Umbilical cord (tissue), 2 donors: ENCODE measurements around the gene KIF21A. TPM values are rescaled to one million over a fixed set of nuclear protein-coding genes. Genes with fewer than 3 reads are reported as not detected.
A peak's percentile ranks its signal among the peaks of the same experiment; 100 is the strongest.
"Not testable (repeated sequence)": the region's sequence is repeated elsewhere in the genome, so short reads cannot be mapped to it uniquely, and the experiment has no call there.

Experiments
- DNase-seq: peaks from one replicate; pipeline ENCODE4 v3.0.0-alpha.2; 2015; ENCODE audit warnings: low spot score
- total RNA-seq: library from RNA; depleted of rRNA; stranded (reverse); fragments of >200 nt; gene quantifications from one replicate; pipeline ENCODE4 v1.2.3, GENCODE V29; 2014; ENCODE audit warnings: low replicate concordance; ENCODE audit not compliant: insufficient read depth

Gene KIF21A
- total RNA-seq, 1 donor from 2014 or later, result 6.7 TPM

- no peak for DNase-seq
Measured at GRCh38 chr12:39343665-39344064, 99.3 kb downstream of the KIF21A start.

GRCh38 chr12:39341761-39342160 is 101.2 kb downstream of the KIF21A start:
- DNase-seq, result no peak

GRCh38 chr12:39341179-39341578 is 101.7 kb downstream of the KIF21A start:
- no peak for DNase-seq

GRCh38 chr12:39332661-39333175 is 110.2 kb downstream of the KIF21A start:
- DNase-seq, result no peak

- DNase-seq, result no peak
Measured at GRCh38 chr12:39331539-39332261, 111.2 kb downstream of the KIF21A start.

GRCh38 chr12:39329876-39330275 is 113.0 kb downstream of the KIF21A start:
- no peak for DNase-seq

GRCh38 chr12:39329018-39329417 is 113.9 kb downstream of the KIF21A start:
- no peak for DNase-seq

- no peak for DNase-seq
Measured at GRCh38 chr12:39327965-39328364, 115.0 kb downstream of the KIF21A start.

GRCh38 chr12:39327510-39327909 is 115.4 kb downstream of the KIF21A start:
- peak; percentile 65 for DNase-seq

- DNase-seq, result no peak
Measured at GRCh38 chr12:39319180-39319579, 123.7 kb downstream of the KIF21A start.

- no peak for DNase-seq
Measured at GRCh38 chr12:39314547-39314946, 128.4 kb downstream of the KIF21A start.

GRCh38 chr12:39309516-39309915 is 133.4 kb downstream of the KIF21A start:
- DNase-seq, result no peak

- DNase-seq, result no peak
Measured at GRCh38 chr12:39301422-39301821, 141.5 kb downstream of the KIF21A start.

GRCh38 chr12:39300799-39301198 is 142.1 kb downstream of the KIF21A start:
- DNase-seq, result no peak

- no peak for DNase-seq
Measured at GRCh38 chr12:39297891-39298290, 145.0 kb downstream of the KIF21A start.

- DNase-seq, result no peak
Measured at GRCh38 chr12:39296496-39296895, 146.4 kb downstream of the KIF21A start.

GRCh38 chr12:39295593-39295992 is 147.3 kb downstream of the KIF21A start:
- DNase-seq, result not testable (repeated sequence)

- DNase-seq, result no peak
Measured at GRCh38 chr12:39294715-39295114, 148.2 kb downstream of the KIF21A start.

- DNase-seq, result no peak
Measured at GRCh38 chr12:39292125-39292630, 150.7 kb downstream of the KIF21A start.

GRCh38 chr12:39287817-39288216 is 155.1 kb downstream of the KIF21A start:
- no peak for DNase-seq

GRCh38 chr12:39287409-39287808 is 155.5 kb downstream of the KIF21A start:
- no peak for DNase-seq

- DNase-seq, result no peak
Measured at GRCh38 chr12:39278426-39278825, 164.5 kb downstream of the KIF21A start.

GRCh38 chr12:39277416-39277815 is 165.5 kb downstream of the KIF21A start:
- DNase-seq, result no peak
